Sigmoid colon (tissue), 7 donors: Measurements from ENCODE around the gene PARP9. TPM values are rescaled to one million over a fixed set of nuclear protein-coding genes. Genes with fewer than 3 reads are reported as not detected.

ENCODE experiments used
- DNase-seq: peaks from one replicate; pipeline ENCODE4 v3.0.0-alpha.2; 2019
- H3K27ac ChIP-seq, 4 donors: fragments of 200-600 bp; sonication (generic); one replicate each; pipeline ENCODE4 v1.5.1; 2016 to 2019; ENCODE audit warnings: mild to moderate bottlenecking in 1 of 4
- H3K27me3 ChIP-seq, 3 donors: fragments of 200-600 bp; sonication (generic); one replicate each; pipeline ENCODE4 v1.5.1; 2019; ENCODE audit warnings: mild to moderate bottlenecking in 1 of 3
- H3K36me3 ChIP-seq, 4 donors: fragments of 200-600 bp; sonication (generic); one replicate each; pipeline ENCODE4 v1.5.1; 2016 to 2019
- H3K4me1 ChIP-seq, 4 donors: fragments of 200-600 bp; sonication (generic); one replicate each; pipeline ENCODE4 v1.5.1; 2017 to 2019
- H3K4me3 ChIP-seq, 4 donors: fragments of 200-600 bp; sonication (generic); one replicate each; pipeline ENCODE4 v1.5.1; 2017 to 2019; ENCODE audit warnings: mild to moderate bottlenecking in 2 of 4, moderate library complexity in 1 of 4
- H3K9me3 ChIP-seq, 4 donors: fragments of 200-600 bp in 3 of 4; sonication (generic) in 3 of 4; one replicate each; pipeline versions ENCODE4 v1.5.1 to v1.6.1; 2013 to 2019
- CTCF ChIP-seq, 4 experiments: fragments of 450-650 bp in 3 of 4; fragments of 200-600 bp in 1 of 4; IDR thresholded peaks; one replicate each; pipeline ENCODE4 v1.5.1; 2016 to 2019; ENCODE audit warnings: antibody characterized with exemption in 4 of 4, mild to moderate bottlenecking in 3 of 4, moderate library complexity in 2 of 4
- EP300 ChIP-seq, 4 donors: sonication (generic); formaldehyde crosslinking; IDR thresholded peaks; one replicate each; pipeline ENCODE4 v1.6.1; 2017; ENCODE audit warnings: antibody characterized with exemption in 4 of 4
- POLR2A ChIP-seq, 2 donors: fragments of 450-650 bp; IDR thresholded peaks; one replicate each; pipeline ENCODE4 v1.6.1; 2016; ENCODE audit warnings: antibody characterized with exemption in 2 of 2, mild to moderate bottlenecking in 2 of 2, moderate library complexity in 2 of 2
- POLR2AphosphoS5 ChIP-seq, 4 donors: sonication (generic); formaldehyde crosslinking; IDR thresholded peaks; one replicate each; pipeline ENCODE4 v1.6.1; 2017; ENCODE audit warnings: antibody characterized with exemption in 4 of 4
- WGBS, 2 donors: extraction: QIAGEN DNeasy Blood & Tissue Kit; methylation state at CpG; one replicate each; pipeline ENCODE4 v1.1.7; 2013; 5-methylcytosine and 5-hydroxymethylcytosine counted together
- intact Hi-C: fragments of 100-400 bp; cut with DNase I; formaldehyde crosslinking; loops from one replicate; pipeline ENCODE4 v1.15.1; 2023
- polyA plus RNA-seq, 3 donors: library from polyadenylated mRNA; stranded (reverse); fragments of 200-250 nt; gene quantifications; one replicate each; pipeline ENCODE4 v1.2.3, GENCODE V29; 2013
- total RNA-seq, 4 donors: library from RNA; depleted of rRNA; stranded (reverse); fragments of >200 nt; gene quantifications; one replicate each; pipeline ENCODE4 v1.1.0, GENCODE V29; 2016
- donor health status: healthy with polysubstance abuse.
- donor health status: Bipolar disorder and iron deficiency.
- donor health status: healthy.

PARP9 gene
- total and polyA plus RNA-seq, 7 donors, result 20.4 to 48.4 (median 29.6) TPM

DNA sequence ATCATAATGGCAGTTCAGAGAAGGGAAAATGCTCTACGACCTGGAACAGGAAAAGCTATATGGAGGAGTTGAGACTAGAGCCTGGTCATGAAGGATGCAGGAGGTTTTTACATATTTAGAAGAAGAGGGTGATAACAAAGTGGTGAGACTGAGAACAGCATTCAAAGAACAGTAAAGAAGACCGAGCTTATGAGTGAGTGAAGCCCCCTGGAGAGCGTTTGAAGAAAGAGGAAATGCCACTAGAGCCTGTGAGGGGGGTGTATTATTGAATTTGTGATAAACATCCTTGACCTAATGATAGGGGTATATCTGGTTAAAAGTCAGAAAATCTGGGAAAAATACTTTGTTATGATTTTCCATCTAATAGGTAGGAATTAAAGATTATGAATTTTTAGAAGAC, 4.2 kb downstream of the PARP9 start:
- Histone ChIP-seq H3K9me3 (no peaks in the 10 kb centered on the region), H3K4me3 (no peak overlapping the region), H3K27me3 (no peaks in the 10 kb centered on the region), H3K27ac (peak overlapping the region in 1 of 4 donors; percentile 52), H3K36me3 (peaks cover 11 to 48% (median 22%) of the 10 kb centered on the region in 4 donors), H3K4me1 (peaks cover 0 to 47% (median 31%) of the 10 kb centered on the region in 4 donors)
- TF ChIP-seq POLR2AphosphoS5 (IDR thresholded peaks at IDR 0.05) (no peak), EP300 (IDR thresholded peaks at IDR 0.05) (no peak), POLR2A (IDR thresholded peaks at IDR 0.05) (no peak), CTCF (IDR thresholded peaks at IDR 0.05) (no peak)
- intact Hi-C loops, result loop anchor here (2.0 to 10.0 kb wide), 6 partner anchors 48 to 235 kb away; partner anchors contain the start of genes HSPBAP1, KPNA1, SLC49A4 and WDR5B
- DNase-seq, result no peak
- 83 to 94% methylated on average over 3 of the region's 3 CpGs for WGBS, 2 donors

DNA sequence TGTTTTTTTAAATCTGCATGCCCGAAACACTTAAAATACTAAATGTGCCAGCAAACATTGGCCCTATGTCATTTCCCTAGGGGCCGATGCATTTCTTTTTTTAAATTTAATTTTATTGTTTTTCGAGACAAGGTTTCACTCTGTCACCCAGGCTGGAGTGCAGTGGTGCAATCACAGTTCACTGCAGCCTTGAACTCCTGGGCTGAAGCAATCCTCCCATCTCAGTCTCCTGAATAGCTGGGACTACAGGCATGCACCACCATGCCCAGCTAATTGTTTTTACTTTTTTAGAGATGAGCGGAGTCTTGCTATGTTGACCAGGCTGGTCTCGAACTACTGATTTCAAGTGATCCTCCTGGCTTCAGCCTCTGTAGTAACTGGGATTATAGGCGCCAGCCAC, 5.5 kb downstream of the PARP9 start:
- WGBS, 2 donors, result 95 to 96% methylated on average over 6 of the region's 6 CpGs
- intact Hi-C loops, result loop anchor here (5.0 to 10.0 kb wide), 2 partner anchors 104 to 166 kb away; no protein-coding TSS in a partner anchor
- peaks cover 0 to 56% (median 34%) of the 10 kb centered on the region in 4 donors for H3K4me1 ChIP-seq
- TF ChIP-seq CTCF (IDR thresholded peaks at IDR 0.05) (no peak), EP300 (IDR thresholded peaks at IDR 0.05) (no peak), POLR2AphosphoS5 (IDR thresholded peaks at IDR 0.05) (no peak), POLR2A (IDR thresholded peaks at IDR 0.05) (no peak)
- peaks cover 11 to 56% (median 22%) of the 10 kb centered on the region in 4 donors for H3K36me3 ChIP-seq
- no peak for DNase-seq
- H3K27me3 ChIP-seq, result no peaks in the 10 kb centered on the region
- H3K4me3 ChIP-seq, result no peak overlapping the region
- no peaks in the 10 kb centered on the region for H3K9me3 ChIP-seq
- no peak overlapping the region for H3K27ac ChIP-seq

DNA sequence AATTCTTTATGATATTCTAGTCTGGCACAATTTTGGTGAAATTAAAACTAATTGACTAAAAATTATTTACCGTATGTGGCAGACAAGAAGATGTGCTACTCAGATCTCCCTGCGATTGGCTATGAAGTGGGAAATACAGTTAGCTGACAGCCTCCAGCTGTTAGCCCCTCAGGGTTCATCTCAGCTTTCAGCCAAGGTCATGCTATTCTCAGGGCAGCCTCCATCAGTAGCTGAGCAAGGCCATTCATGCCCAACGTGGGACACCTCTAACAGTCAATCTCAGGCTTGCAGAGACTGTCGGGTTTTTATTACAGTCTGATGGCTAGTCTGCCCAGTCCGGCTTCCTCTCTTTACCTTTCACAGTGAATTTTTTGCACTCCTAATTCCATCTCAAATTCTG, 6.7 kb downstream of the PARP9 start:
- WGBS, 2 donors, result 89 to 94% methylated on average over 5 of the region's 5 CpGs
- H3K36me3 ChIP-seq, result peaks cover 11 to 68% (median 22%) of the 10 kb centered on the region in 4 donors
- H3K9me3 ChIP-seq, result no peaks in the 10 kb centered on the region
- H3K27me3 ChIP-seq, result no peaks in the 10 kb centered on the region
- peaks cover 0 to 44% (median 23%) of the 10 kb centered on the region in 4 donors for H3K4me1 ChIP-seq
- peak overlapping the region in 1 of 4 donors; percentile 75 for H3K27ac ChIP-seq
- no peak for TF ChIP-seq POLR2AphosphoS5 (IDR thresholded peaks at IDR 0.05)
- intact Hi-C loops, result loop anchor here (5.0 to 10.0 kb wide), 2 partner anchors 103 to 165 kb away; no protein-coding TSS in a partner anchor
- no peak overlapping the region for H3K4me3 ChIP-seq
- no peak for DNase-seq

GRCh38 chr3:122555275-122556071, 8.6 kb downstream of the PARP9 start:
- H3K27ac ChIP-seq, result peak overlapping the region in 3 of 4 donors; percentile 43 to 75 (median 67)
- intact Hi-C loops, result loop anchor here (5.0 to 10.0 kb wide), 2 partner anchors 101 to 163 kb away; no protein-coding TSS in a partner anchor
- 95 to 96% methylated on average over 6 of the region's 6 CpGs for WGBS, 2 donors
- no peaks in the 10 kb centered on the region for H3K9me3 ChIP-seq
- peaks cover 0 to 32% (median 15%) of the 10 kb centered on the region in 4 donors for H3K4me1 ChIP-seq
- no peak for DNase-seq
- peaks cover 11 to 87% (median 34%) of the 10 kb centered on the region in 4 donors for H3K36me3 ChIP-seq
- H3K27me3 ChIP-seq, result no peaks in the 10 kb centered on the region
- H3K4me3 ChIP-seq, result no peak overlapping the region
- TF ChIP-seq POLR2AphosphoS5 (IDR thresholded peaks at IDR 0.05), result peak in 3 of 4 donors; percentile 52 to 71 (median 69)
- peak in 1 of 4 donors; percentile 64 for TF ChIP-seq EP300 (IDR thresholded peaks at IDR 0.05)
- no peak for TF ChIP-seq CTCF (IDR thresholded peaks at IDR 0.05)
- no peak for TF ChIP-seq POLR2A (IDR thresholded peaks at IDR 0.05)

DNA sequence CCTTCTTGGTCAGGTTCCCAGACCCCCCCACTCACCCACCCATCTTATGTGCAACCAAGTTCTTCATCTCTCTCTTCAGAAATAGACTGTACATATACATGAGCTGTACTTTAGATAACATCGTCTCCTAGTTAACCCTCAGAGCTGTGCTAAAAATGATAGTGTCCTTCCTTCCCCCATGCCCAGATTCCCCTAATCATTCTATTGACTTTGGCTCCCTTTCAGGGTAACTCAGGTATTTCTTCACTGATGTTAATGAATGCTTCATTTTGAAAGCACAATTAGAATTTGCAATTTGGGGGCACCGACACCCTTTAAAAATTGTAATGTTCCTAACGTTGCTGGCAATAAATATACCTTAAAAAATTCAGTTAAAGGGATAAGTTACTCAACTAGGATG, 10.9 kb downstream of the PARP9 start:
- intact Hi-C loops, result loop anchor here (10.0 kb wide), 1 partner anchor 98 kb away; no protein-coding TSS in a partner anchor
- no peaks in the 10 kb centered on the region for H3K27me3 ChIP-seq
- peaks cover 16 to 91% (median 37%) of the 10 kb centered on the region in 4 donors for H3K36me3 ChIP-seq
- 74 to 83% methylated on average over 3 of the region's 3 CpGs for WGBS, 2 donors
- no peak for DNase-seq
- H3K9me3 ChIP-seq, result no peaks in the 10 kb centered on the region
- H3K4me1 ChIP-seq, result peaks cover 0 to 32% (median 12%) of the 10 kb centered on the region in 4 donors
- TF ChIP-seq POLR2AphosphoS5 (IDR thresholded peaks at IDR 0.05) (no peak), POLR2A (IDR thresholded peaks at IDR 0.05) (no peak), CTCF (IDR thresholded peaks at IDR 0.05) (no peak)
- H3K27ac ChIP-seq, result no peak overlapping the region
- H3K4me3 ChIP-seq, result no peak overlapping the region
